ENCODE results near the gene DEFB123.
"Not testable (repeated sequence)": the region's sequence is repeated elsewhere in the genome, so short reads cannot be mapped to it uniquely, and the experiment has no call there.

DEFB123 gene

DNA sequence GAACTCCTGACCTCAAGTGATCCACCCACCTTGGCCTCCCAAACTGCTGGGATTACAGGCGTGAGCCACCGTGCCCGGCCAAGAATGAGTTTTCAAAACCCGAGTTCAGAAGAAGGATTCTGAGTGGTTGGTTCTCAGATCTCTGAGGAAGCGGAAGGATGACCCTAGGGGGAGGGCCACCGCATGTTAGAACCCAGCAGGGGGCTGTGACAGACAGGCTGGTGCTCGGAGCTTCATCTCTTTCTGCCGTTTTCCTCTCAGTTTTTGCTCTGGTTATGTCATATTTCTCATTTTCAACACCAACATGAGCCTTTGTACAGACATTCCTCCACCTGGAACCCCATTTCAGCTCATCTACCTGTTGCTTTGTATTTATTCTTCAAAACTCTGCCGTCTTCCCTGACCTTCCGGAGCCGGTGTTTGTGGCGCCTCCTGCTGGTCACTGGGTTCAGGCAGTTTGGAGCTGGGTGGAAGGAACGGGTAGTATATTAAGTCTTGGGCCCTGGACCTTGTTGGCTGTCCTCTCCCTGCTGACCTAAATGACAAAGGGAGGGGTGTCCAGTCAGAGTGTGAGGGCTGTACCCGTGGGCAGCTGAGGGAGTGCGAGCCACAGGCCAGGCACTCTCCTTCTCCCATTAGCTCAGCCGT lies at the start of gene DEFB123:
Gene DEFB123, plus strand, starts transcription at position 621 of the 648 bp plus-strand sequence. CDS start 67 bp downstream, outside the sequence.
- no peak for DNase-seq

- no peak for DNase-seq
These were observed 47.6 kb upstream of the DEFB123 start for GRCh38 chr20:31392836-31393235.

DNA sequence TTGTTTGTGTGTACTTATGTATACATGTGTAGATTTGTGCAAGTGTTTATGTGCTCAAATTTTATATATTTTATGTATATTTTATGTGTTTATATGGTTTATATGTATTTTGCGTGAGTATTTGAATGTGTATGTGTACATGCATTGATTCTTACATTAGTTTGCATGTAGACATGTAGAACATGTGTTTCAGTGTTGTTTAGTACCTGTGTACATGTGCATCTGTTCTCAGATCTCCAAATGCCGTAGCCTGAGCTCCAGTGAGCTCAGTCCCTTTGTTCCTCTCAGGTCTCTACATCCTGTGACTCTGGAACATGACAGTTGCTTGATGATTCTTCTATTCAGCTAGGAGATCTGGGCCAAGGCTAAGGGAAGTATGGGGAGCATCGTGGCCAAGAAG lies 45.5 kb upstream of the DEFB123 start:
- DNase-seq: no peak

- DNase-seq: no peak
These were observed 36.5 kb upstream of the DEFB123 start for GRCh38 chr20:31403886-31404285.

DNA sequence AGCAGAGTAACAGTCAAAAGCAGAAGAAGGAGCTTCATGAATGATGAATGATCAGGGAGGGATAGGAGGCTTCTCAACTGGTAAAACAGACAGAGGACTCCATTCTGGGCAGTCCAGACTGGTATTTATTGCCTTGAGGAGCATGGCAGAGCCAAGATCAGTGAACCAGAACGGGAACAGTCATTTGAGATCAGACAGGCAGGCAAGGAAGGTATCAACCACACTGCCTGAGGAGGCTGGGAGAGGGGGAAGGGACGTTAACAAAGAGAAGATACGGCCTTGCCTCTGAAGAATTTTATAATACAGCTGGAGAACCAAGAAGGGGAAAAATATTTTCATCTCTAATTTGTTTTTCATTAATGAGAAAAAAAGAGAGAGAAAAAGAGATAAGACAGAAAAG lies 34.3 kb upstream of the DEFB123 start, which contains the start of gene DEFB121:
Gene DEFB121, minus strand, starts transcription at position 101 of the 400 bp plus-strand sequence. Its CDS starts 63 bp downstream, at position 38.
- no peak for DNase-seq

DNA sequence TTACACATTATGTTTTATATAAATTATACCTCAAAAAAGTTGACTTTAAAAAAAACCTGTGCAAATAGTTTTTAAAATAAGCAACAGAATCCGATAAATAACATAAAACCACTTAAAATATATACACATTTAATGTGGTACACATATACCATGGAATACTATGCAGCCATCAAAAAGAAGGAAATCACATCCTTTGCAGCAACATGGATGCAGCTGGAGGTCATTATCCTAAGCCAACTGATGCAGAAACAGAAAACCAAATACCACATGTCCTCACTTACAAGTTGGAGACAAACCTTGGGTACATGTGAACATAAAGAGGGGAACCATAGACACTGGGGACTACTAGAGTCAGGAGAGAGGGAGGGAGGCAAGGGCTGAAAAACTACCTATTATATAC lies 30.4 kb upstream of the DEFB123 start:
- DNase-seq: no peak

GRCh38 chr20:31414381-31414780 lies 26.1 kb upstream of the DEFB123 start:
- DNase-seq: no peak

DNA sequence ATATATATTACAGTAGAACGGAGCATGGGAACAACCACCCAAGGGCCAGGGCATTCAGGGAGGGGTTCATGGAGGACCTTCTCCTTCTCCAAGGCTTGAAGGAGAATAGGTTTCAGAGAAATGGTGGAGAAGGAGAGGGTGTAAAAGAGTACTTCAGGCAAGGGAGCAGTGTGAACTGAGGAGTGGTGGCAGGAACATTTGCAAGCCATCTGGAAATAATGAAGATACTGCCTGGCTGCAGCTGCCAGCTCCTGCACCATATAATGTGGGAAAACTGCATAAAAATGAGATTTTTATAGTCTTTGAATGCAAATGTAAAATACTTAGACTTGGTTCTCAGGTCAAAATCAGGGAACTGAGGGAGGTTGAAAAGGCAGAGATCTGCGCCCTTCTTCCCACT lies 24.8 kb upstream of the DEFB123 start:
- DNase-seq: no peak

DNA sequence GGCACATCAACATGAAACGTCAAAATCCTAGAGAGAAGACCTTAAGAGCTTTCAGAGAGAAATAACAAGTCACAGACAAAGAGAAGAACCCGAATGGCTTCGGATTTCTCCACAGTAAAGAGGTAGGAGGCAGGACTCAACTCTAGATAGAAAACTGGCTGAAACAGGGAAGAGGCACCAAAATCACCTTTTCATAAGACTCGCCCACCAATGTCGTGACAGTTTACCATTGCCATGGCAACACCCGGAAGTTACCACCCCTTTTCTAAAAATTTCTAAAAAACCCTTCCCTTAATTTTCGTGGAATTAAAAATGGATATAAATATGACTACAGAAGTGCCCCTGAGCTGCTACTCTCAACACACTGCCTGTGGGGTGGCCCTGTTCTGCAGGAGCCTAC lies 22.1 kb upstream of the DEFB123 start:
- DNase-seq: no peak

DNA sequence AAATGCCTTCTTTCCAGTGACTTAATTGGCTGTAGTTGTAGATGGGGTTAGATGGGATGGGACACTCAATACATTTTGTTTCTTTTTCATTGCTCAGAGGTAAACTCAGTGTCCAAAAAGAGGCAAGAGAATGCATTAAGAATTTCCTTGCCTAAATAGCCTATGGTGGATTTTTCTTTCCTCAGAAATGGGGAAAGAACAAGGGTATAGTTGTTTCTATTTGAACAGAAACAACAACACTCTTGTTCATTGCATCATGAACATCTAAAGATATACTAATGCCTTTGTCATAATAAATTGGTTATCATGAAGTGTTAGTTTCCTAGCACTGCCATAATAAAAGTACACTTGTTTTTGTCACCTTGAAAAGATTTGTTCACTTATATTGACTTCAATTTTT lies 14.6 kb upstream of the DEFB123 start:
- no peak for DNase-seq

DNA sequence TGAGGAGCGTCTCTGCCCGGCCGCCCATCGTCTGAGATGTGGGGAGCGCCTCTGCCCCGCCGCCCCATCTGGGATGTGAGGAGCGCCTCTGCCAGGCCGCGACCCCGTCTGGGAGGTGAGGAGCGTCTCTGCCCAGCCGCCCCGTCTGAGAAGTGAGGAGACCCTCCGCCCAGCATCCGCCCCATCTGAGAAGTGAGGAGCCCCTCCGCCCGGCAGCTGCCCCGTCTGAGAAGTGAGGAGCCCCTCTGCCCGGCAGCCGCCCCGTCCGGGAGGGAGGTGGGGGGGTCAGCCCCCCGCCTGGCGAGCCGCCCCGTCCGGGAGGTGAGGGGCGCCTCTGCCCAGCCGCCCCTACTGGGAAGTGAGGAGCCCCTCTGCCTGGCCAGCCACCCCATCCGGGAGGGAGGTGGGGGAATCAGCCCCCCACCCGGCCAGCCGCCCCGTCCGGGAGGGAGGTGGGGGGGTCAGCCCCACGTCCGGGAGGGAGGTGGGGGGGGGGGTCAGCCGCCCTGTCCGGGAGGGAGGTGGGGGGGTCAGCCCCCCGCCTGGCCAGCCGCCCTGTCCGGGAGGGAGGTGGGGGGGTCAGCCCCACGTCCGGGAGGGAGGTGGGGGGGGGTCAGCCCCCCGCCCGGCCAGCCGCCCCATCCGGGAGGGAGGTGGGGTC lies 13.4 kb upstream of the DEFB123 start:
- not testable (repeated sequence) for DNase-seq

- DNase-seq: not testable (repeated sequence)
These were observed 12.9 kb upstream of the DEFB123 start for GRCh38 chr20:31427576-31427975.

DNA sequence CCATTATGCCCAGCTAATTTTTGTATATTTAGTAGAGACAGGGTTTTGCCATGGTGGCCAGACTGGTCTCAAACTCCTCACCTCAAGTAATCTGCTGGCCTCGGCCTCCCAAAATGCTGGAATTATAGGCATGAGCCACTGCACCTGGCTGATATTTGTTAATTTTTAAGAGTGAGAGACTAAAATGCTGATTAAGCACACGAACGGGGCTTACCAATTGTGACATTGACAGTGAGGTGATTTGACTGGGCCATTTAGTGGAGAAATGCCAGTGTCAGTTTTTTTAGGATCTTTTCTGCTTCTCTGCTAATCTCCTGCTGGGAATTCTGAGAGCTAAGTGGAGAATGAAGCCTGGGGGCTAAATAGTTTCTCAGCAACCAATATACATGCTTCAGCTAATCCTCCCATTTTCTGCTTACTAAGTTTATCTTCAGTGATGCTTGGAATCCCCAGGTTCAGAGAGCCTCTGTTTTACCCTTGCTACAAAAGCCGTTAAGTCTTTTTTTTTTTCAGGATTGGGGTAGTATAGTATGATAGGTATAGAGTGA lies 9.8 kb upstream of the DEFB123 start:
- no peak for DNase-seq

DNA sequence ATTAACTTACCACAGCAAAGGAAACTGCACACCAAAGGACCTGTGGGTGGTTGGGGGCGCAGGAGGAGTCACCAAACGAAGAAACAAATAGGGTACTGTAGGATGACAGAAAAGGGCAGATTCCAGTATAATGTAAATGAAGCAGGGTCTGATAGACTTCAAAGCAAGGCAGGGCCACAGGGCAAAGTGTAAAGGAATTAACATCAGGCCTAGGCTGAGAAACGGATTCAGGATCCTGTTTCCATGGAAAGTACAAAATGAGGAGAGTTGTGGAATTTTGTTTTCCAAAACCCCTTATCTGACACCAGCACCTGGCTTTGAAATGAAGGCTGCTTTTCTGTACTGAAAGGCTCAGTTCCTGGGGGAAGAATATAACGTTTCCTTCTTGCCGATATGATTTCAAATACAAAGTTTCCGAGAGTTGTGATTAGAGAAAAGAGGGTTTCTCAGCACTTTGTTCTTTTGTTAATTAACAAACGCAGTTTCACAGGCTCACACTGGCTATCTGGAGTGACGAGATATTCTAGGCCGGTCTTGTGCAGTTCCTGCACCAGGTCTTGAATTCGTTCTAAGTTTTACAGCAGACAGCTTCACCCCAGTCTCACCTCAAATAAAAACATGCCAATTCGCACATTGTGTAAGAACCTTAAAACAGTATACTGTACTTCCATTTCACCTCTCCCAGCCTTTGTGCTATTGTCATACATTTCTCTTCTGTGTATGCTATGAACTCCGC lies 5.8 kb downstream of the DEFB123 start:
- DNase-seq: no peak

GRCh38 chr20:31449511-31450414 lies 9.3 kb downstream of the DEFB123 start:
- no peak for DNase-seq

DNA sequence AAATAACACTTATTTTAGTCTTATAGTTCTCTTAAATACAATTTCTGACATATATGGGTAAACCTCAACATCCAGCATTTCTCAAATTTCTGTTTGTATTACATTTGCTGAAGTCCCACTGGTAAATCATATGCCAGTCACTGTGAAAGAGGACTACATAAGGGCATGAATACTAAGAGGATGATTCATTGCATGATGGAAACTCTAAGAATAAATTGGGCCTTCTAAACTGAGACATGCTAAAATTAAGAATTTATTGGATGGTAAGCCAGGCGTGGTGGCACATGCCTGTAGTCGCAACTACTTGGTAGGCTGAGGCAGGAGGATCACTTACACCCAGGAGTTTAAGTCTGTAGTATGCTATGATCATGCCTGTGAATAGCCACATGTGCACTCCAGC lies 12.1 kb downstream of the DEFB123 start:
- no peak for DNase-seq

- DNase-seq: no peak
These were observed 13.9 kb downstream of the DEFB123 start for GRCh38 chr20:31454361-31454760.

DNA sequence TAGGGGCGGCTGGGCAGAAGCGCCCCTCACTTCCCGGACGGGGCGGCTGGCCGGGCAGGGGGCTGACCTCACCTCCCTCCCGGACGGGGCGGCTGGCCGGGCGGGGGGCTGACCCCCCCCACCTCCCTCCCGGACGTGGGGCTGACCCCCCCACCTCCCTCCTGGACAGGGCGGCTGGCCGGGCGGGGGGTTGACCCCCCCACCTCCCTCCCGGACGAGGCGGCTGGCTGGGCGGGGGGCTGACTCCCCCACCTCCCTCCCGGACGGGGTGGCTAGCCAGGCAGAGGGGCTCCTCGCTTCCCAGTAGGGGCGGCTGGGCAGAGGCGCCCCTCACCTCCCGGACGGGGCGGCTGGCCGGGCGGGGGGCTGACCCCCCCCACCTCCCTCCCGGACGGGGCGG lies 30.5 kb downstream of the DEFB123 start:
- not testable (repeated sequence) for DNase-seq

- no peak for DNase-seq
These were observed 32.2 kb downstream of the DEFB123 start for GRCh38 chr20:31472395-31473330.

DNA sequence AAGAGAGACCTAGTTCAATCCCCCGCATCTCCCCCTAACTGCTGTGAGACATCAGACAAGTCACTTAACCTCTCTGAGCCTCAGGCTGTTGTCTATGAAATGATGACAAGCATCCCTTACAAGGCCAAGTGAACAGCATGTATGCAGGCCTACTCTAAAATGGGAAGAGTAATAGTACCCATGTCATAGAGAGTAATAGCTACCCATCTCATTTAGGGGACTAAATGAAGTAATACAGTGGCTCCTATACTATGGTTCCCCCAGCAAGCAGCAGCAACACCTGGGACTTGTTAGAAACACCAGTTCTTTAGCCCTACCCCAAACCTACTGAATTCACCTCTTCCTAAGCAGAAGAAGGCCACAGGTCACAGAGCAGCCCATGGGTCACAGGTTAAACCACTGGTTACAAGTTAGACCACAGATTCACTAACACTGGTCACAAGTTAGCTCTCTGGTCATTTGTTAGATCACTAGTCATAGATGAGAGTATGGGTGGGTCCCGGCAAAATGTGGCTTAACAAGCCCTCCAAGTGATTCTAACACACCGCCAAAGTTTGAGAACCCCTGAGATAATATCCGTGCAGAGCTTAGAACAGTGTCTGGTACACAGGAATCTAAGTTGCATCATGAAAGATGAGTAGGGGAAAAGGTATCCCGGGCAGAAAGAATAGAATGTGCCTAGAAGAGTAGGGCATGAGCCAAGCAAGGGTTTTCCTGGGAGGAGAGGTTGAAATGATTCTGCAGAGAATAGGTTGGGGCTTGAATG lies 33.1 kb downstream of the DEFB123 start:
- no peak for DNase-seq

DNA sequence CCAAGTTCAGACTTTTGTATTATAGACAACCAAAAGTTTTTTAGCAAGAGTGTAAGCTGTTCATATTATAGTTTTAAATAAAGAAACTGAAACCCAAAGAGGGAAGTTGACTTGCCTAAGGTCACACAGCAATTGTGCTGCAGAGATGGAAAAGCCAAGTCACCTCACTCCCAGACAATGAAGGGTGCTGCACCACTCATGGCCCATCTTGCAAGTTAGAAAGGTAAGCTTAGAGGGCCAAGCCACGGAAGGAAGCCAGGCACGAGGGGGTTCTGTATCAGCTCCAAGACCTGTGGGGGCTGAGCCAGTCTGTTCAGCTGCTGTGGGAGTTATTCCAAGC lies 33.6 kb downstream of the DEFB123 start:
- DNase-seq: no peak
